ENCODE data around the gene LIG4.

DNA sequence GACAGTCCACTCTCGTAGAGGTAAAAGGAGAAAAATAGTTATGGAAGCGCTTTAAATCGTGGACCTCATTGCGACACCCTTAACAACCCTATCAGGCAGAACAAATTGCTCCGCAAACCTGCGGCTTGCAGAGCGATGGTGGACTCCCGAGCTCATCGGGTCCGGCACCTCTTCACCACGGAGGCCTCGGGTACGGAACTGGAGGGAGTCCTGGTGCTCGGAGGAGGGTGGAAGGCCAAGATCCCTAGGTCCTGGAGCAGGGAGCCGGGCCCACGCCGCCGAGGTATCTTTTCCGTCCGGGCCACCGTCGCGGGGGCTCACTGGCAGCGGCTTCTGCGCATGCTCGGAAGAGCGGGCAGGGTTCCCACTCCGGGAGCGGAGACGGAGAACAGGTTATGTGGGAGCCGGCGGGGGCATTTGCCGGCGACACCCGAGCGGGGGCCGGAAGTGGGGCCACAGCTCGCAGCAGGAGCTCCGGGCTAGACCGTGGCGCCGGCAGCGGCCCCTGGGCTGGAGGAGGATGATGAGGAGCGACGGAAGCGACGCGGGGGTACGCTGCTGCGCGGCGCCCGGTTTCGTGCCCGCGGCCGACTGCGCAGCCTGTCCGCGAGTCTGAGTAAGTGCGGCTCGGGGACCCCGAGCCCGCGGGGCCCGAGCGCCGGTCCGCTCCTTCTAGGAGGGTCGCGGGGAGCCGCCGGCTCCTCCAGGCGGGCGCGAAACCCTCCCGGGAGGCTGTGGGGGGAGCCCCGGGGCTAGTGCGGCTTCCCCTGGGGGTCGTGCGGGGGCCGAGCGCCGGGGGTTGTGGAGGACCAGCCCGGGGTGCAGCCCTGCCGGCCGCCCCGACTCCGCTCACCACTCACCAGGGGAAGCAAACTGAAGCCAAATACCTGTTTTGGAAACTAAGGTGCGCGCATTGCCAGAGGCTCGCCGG lies 3.0 kb upstream of the LIG4 start, which contains the start of gene ABHD13:
- TF ChIP-seq, protein P1, sequence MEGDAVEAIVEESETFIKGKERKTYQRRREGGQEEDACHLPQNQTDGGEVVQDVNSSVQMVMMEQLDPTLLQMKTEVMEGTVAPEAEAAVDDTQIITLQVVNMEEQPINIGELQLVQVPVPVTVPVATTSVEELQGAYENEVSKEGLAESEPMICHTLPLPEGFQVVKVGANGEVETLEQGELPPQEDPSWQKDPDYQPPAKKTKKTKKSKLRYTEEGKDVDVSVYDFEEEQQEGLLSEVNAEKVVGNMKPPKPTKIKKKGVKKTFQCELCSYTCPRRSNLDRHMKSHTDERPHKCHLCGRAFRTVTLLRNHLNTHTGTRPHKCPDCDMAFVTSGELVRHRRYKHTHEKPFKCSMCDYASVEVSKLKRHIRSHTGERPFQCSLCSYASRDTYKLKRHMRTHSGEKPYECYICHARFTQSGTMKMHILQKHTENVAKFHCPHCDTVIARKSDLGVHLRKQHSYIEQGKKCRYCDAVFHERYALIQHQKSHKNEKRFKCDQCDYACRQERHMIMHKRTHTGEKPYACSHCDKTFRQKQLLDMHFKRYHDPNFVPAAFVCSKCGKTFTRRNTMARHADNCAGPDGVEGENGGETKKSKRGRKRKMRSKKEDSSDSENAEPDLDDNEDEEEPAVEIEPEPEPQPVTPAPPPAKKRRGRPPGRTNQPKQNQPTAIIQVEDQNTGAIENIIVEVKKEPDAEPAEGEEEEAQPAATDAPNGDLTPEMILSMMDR (conservative IDR thresholded peaks at IDR 0.05; ENCODE audit: low read depth, low read length): no peak
- TF ChIP-seq EZH2 (IDR thresholded peaks at IDR 0.05; ENCODE audit: borderline replicate concordance, low read depth, low read length, poor library complexity, severe bottlenecking): no peak

Measured in A673 (cell line).